GM19468 (cell line): ENCODE measurements around the gene FSD1.
"Not testable (repeated sequence)": the region's sequence is repeated elsewhere in the genome, so short reads cannot be mapped to it uniquely, and the experiment has no call there.

Experiments used
- ATAC-seq: cut with Tn5 transposase; IDR thresholded peaks from one replicate; pipeline ENCODE4 v1.9.1; 2021; ENCODE audit warnings: mild to moderate bottlenecking, moderate library complexity, moderate number of reproducible peaks; ENCODE audit not compliant: unreplicated experiment; ENCODE audit errors: extremely low read depth

The FSD1 gene

DNA sequence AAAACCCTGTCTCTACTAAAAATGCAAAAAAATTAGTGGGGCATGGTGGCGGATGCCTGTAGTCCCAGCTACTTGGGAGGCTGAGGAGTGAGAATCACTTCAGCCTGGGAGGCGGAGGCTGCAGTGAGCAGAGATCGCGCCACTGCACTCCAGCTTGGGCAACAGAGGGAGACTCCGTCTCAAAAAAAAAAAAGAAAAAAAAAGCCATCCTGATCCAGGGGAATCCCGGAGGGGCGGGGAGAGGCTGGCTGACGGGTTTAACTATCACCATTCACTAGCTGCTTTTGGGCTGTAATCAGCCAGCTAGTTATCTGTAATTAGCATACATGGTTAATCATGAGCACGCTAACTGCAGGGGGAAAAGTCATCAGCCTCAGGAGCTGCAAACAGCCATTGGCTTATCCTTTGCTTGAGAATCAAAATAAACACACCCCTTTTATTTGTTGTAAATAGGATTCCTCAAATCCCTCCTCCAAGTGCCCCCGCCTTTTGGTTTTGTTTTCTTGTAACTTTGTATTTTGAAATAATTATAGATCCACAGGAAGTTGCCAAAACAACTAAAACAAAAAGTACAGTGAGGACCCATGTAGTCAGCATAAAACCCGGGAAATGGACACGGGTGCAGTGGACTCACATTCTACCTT is 9.6 kb downstream of the FSD1 start:
- ATAC-seq = no peak

DNA sequence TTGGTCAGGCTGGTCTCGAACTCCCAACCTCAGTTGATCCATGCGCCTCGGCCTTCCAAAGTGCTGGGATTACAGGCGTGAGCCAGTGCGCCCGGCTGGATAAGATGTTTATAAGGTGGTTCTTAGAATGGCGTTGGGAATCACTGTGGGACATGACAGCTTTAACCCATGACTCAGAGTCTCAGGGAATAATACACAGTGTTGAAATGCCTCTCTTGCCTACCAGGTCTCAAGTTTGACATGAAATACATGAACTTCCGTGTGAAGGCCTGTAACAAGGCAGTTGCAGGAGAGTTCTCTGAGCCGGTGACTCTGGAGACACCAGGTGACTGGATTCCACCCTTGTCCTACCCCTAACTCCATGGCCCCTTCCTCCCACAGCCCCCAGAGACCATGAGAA is 12.6 kb downstream of the FSD1 start:
- no peak for ATAC-seq

DNA sequence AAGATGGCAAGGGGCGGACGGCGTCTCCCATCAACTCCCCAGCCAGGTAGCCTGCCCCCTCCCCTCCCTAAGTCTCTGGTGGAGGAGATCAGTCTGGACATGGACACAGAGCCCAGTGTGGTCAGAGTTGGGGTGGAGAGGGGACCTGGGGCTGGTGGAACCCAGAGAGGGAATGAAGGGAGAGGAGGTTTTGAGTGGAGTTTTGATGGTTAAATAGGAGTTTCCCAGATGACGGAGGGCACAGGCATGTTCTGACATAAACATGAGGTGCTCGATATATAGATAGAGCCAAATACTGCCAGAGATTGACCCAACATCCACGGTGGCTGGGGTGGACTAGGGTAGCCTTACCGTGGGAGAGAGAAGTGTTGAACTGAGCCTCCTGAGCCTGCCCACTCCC is 14.1 kb downstream of the FSD1 start:
- ATAC-seq = no peak

DNA sequence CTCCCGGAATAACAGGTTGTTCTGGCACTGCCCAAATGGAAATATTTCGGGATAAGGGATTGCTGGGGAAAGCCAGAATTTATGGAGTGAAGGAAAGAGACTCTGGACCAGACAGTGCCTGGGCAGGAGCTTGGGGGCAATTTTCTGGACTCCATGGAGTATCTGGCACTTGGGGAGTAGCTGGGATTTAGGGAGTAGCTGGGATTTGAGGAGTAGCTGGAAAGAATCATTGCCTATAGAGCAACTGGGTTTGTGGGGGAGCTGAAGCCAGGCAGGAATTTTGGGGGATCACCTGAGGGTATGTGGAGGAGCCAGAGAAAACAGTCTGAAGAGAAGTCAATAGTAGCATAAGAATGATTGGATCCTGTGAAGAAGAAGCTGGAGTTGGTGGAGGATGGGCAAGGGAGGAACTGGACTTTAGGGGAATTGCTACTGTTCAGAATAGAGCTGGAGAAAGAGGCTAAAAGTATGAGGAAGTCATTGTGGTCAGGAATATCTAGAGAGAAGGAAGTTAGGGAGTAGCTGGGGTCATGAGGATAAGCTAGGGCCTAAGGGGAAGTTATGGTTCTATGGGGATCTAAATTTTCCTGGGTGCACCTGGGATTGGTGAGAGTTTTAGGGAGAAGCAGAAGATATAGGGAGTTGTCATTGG is 14.8 kb downstream of the FSD1 start:
- no peak for ATAC-seq

DNA sequence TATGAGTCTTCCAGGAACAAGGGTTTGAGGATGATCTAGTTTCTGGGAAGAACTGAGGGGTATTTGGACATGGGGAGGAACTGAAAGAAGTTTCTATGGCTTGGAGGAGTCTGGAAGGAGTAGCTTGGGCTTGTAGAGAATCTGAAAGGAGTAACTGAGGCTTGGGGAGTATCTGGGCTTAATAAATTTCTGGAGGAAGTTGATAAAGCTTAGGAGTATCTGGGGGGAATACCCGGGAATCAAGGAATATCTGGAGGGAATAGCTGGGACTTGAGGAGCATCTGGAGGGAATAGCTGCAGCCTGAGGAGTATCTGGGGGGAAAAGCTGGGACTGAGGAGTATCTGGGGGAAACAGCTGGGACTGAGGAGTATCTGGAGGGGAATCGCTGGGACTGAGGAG is 16.0 kb downstream of the FSD1 start:
- ATAC-seq = no peak

DNA sequence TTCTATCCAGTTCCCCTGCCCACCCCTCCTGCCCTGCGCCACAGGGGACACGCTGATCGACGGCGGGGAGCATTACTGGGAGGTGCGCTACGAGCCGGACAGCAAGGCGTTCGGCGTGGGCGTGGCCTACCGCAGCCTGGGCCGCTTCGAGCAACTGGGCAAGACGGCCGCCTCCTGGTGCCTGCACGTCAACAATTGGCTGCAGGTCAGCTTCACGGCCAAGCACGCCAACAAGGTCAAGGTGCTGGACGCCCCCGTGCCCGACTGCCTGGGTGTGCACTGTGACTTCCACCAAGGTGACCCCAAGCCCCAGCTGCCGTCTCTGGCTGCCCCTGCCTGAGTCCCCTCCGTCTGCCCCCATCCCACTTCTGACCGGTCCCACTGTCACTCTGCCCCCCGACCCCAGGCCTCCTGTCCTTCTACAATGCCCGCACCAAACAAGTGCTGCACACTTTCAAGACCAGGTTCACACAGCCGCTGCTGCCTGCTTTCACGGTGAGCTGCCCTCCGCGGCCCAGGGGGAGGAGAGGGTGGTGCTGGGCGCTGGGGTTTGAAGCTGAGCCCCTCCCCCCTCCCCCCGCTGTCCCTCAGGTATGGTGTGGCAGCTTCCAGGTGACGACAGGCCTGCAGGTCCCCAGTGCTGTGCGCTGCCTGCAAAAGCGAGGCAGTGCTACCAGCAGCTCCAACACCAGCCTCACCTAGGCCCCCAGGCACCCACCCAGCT is 18.7 kb downstream of the FSD1 start:
- no peak for ATAC-seq

DNA sequence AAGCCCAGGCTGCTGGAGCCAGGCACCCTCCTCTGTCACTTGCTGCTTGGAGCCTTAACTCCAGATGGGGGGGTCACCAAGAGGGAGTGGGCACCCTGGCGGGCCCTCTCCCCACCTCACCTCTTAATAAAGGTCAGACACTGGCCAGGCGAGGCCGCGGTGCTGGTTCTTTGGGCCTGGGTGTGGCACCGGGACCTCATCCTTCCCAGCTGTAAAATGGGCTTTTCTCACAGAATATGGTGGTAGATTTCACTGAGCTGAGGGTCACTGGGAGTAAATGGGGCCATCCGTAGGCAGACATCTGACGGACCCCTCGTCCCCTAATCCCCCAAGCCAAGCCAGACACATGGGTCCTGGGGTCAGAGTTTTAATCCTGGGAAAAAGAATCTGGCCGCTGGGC is 19.3 kb downstream of the FSD1 start:
- ATAC-seq = no peak

DNA sequence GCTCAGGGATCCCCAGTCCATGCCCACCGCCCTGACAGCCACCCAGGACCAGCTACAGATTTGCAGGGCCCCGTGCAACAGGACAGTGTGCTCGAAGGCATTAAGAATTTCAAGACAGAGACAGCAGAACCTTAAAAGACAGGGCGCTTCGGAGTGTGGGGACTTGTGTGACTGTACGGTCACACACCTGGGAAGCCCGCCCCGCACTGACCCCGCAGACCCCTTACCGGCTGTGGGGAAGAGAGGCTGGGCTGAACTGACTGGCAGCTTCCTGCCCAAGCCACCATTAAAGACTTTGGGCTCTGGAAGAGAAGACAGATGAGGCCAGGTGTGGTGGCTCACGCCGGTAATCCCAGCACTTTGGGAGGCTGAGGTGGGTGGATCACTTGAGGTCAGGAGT is 19.8 kb downstream of the FSD1 start:
- ATAC-seq = no peak

DNA sequence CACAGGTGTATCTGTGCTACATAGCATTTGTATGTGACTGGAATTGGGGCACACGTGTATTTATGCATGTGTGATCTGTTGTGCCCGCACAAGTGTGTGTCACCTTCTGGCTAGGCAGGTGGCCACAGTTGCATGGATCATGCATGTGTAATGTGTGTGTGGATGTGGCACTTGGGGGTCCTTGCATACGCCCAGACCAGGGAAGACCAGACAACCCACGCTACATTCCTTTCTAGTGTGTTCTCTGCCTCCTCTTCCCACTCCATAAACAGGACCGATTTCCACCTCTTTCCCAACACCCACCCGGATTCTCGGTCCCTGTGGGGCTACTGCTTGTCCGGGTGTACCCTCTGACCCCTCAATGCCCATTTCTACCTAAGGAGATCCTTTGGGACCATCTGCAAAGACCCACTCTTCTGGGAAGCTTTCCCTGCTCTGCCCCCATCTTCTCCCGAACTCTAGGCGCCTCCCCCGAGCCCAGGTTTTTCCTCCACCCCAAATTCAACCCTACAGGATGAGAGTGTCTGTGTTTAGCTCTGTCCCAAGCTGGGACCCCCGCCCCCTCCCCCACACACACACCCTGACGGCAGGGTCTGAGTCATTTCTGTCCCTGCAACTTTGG is 21.9 kb downstream of the FSD1 start:
- ATAC-seq = no peak

DNA sequence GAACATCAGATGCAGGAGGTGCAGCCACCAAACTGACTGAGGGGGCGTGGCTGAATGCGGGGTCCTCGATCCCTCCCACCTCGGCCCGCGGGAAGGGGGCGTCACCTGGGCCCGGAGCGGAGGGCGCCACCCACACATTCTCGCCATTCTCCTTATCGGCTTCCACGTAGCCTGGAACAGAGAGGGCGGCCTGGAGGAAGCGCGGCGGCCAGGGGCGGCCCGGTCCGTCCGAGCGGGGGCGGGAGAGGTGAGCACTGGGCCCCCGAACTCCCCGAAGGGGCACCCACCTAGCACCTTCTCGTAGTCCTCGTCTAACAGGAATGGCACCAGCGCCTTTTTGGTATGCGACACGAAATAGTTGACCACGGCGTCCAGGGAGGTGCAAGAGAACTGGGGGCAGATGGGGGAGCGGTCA is 22.4 kb downstream of the FSD1 start:
- ATAC-seq = no peak

DNA sequence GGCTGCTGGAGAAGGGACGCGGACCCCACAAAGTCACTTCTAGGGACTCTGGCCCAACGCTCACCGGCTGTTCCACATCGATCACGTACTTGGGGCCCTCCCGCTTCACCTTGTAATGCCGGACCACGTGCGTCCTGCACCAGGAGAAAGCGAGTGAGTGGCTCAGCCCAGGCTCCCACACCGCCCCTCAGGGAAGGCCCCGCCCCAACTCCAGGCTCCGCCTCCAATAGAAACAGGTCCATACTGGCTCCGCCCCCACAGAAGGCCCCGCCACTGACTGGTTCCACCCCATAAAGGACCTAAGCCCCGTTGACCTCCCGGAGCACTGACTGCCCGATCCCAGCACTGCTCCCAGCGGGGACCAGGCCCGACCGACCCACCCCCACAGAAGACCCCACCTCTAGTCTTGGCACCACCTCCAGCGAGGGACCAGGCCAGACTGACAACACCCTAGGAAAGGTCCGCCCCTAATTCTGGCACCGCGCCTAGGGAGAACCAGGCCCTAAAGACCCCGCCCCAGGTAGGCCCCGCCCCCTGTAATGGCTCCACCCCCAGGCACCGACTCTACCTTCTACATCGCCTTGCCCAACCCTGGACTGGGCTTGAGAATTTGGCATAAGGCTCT is 23.0 kb downstream of the FSD1 start:
- ATAC-seq = no peak

DNA sequence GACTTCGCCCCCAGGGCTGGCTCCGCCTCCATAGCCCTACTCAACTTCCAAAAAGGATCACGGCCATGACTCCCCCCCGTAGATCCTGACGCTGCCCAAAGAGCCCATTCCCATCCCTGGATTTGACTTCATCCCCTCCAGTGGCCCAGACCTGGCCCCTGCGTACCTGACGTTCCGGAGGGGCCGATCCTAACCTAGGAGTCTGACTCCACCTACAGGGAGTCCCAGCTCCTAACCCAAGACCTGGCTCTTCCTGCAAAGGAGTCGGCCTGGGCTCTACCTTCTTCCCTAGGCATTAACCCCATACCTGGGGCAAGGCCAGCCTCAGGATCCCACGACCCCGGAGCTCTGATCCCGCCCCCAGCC is 23.5 kb downstream of the FSD1 start:
- no peak for ATAC-seq

DNA sequence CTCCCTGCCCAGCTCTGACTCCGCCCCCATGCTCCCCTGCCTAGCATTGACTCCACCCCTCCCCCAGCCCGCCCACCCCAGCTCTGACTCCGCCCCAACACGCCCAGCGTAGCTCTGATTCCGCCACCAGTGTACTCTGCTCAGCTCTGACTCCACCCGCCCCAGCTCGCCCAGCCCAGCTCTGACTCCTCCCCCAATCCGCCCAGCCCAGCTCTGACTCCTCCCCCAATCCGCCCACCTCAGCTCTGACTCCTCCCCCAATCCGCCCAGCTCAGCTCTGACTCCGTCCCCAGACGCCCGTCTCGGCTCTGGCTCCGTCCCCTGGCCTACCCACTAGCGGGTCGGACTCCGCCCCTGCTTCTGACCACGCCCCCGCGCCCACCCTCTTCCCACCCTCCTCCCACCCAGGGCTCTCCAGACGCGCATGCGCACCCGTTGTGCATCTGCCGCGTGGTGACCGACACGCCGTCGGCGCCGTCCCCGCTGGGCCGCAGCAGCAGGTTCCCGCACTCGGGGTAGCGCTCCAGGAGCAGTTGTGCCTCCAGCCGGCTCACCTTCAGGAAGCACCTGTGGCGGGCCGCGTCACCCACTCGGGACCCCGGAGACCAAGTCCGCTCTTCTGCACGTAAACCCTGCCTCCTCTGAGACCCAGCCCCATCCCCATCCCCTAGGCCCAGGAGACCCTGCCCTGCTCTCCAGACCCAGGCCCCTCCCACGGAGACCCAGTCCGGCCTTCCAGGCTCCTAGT is 24.0 kb downstream of the FSD1 start:
- ATAC-seq = peak; percentile 35

DNA sequence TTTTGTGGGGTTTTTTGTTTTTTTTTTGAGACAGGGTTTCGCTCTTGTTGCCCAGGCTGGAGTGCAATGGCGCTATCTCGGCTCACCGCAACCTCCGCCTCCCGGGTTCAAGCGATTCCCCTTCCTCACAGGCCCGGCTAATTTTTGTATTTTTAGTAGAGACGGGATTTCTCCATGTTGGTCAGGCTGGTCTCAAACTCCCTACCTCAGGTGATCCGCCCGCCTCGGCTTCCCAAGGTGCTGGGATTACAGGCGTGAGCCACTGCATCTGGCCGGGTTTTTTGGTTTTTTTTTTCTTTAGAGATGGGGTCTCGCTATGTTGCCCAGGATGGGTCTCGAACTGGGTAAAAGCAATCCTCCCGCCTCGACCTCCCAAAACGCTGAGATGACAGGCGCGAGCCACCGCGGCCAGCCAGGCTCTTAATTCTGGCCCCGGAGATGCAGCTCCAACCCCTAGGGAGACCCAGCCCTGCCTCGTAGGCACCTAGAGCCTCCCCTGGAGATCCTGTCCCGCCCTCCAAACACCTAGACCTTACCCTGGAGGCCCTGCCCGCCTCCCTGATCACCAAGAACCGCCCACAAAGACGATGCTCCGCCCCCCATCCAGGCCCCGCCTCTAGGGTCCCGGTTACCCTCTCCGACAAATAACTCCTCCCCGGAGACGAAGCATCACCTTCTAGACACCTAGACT is 24.7 kb downstream of the FSD1 start:
- ATAC-seq = not testable (repeated sequence)

DNA sequence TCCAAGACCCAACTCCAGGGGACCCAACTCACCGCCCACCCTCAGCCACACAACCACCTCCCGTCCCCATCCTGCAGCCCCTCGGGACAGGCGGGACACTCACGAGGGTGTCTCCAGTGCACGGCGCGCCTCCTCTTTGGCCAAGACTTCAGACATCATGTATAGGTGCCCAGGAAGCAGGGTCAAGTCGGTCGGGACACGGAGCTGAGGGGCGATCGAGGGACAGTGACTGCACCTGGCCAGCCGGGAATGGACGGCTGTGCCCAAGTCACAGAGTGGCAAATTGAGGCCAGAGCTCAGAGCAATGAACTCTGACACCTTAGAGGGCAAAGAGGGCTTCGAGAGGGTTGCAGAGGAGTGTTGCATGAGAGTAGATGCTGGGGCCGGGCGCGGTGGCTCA is 25.5 kb downstream of the FSD1 start:
- no peak for ATAC-seq

DNA sequence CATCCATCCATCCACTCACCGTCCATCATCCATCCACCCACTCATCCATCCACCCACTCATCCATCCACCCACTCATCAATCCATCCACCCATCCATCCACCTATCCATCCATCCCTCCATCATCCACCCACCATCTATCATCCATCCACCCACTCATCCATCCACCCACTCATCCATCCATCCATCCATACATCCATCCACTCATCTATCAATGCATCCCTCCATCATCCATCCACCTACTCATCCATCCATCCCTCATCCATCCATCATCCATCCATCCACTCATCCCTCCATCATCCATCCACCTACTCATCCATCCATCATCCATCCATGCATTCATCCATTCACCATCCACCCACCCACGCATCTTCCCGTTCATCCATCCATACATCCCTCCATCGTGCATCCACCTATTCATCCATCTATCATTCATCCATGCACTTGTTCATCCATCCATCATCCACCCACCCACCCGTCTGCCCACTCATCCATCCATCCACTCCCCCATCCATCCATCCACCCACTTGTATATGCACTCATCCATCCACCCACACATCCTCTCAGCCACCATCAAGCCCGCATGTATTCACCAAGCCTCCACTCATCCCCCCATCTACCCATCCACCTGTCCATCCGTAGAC is 30.7 kb downstream of the FSD1 start:
- no peak for ATAC-seq

DNA sequence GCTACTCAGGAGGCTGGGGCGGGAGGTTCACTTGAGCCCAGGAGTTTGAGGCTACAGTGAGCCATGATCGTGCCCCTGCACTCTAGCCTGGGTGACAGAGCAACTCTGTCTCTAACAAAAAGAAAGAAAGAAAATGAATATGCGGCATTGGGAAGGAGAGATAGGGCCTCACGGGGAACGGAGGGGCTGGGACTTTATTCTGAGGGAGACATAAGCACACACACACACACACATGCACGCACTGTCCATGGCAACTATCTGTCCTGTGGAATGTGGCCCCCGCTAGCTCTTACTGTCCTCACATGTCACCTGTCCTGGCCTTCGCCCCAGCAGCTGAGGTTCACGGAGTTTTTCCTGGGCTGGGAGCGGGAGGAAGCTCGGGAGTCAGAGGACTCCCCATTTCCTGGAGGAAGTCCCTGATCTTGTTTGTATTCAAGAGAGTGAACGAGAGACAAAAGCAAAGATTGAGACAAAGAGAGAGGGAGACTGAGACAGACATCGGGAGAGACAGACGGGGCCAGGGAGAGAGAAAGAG is 33.6 kb downstream of the FSD1 start:
- ATAC-seq = no peak

DNA sequence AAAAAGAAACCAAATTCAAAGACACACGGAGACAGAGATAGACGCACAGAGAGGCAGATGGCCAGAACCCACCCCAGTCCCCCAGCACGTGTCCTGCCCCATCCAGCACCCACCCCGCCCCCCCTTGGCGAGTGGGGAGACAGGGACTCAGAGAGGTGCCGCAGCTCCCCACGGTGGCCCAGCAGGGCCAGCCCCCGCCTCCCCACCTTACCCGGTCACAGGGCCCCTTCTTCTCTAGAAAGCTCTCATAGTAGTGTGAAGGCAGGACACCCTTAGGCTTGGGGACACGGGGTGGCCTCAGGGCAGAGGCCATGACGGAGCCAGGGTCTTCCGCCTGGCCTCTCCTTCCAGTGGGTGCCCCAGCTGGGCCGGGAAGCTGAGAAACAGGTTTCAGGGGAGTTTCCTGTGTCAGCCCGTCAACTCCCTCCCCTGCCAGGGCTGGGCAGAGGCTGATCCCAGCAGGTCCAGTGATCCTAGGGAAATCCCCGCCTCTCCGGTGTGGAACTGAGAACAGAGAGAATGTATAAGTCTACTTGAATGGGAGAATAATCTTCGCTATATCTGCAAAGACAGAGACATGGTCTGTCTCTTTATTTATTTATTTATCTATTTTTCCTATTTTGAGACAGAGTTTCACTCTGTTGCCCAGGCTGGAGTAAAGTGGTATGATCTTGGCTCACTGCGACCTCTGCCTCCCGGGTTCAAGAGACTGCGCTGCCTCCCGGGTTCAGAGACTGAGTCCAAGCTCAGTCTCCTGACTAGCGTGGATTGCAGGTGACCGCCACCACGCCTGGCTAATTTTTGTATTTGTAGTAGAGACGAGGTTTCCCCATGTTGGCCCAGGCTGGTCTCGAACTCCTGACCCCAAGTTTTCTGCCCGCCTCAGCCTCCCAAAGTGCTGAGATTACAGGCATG is 34.3 kb downstream of the FSD1 start, which contains the start of gene STAP2:
STAP2 (minus strand) TSS at position 387 of the 915 bp plus-strand sequence; CDS start at position 313, 74 bp downstream.
- ATAC-seq = no peak
